Cerebellar nuclear complex (tissue), 1 donor: ENCODE results near the gene KIF1B.

Source experiments
- DNase-seq, 2 experiments: peaks; one replicate each; lab custom pipeline; 2025; lab: John Stamatoyannopoulos, UW

Gene KIF1B

GRCh38 chr1:10338047-10338446, 127.7 kb downstream of the KIF1B start:
- DNase-seq, result no peak

GRCh38 chr1:10338611-10339010, 128.2 kb downstream of the KIF1B start:
- DNase-seq, result no peak

- no peak for DNase-seq
Observed at GRCh38 chr1:10339036-10339567, 128.7 kb downstream of the KIF1B start.

GRCh38 chr1:10339815-10340214, 129.4 kb downstream of the KIF1B start:
- DNase-seq, result peak in 1 of 2 experiments; percentile 13

GRCh38 chr1:10340930-10341590, 130.7 kb downstream of the KIF1B start:
- DNase-seq, result peak in 1 of 2 experiments; percentile 27

- DNase-seq, result no peak
Observed at GRCh38 chr1:10347109-10347508, 136.7 kb downstream of the KIF1B start.

GRCh38 chr1:10353282-10353681, 142.9 kb downstream of the KIF1B start:
- DNase-seq, result no peak

GRCh38 chr1:10353693-10354092, 143.3 kb downstream of the KIF1B start:
- DNase-seq, result no peak

GRCh38 chr1:10360045-10360444, 149.7 kb downstream of the KIF1B start:
- DNase-seq, result no peak

GRCh38 chr1:10361515-10361914, 151.1 kb downstream of the KIF1B start:
- no peak for DNase-seq

GRCh38 chr1:10368194-10368593, 157.8 kb downstream of the KIF1B start:
- no peak for DNase-seq

- DNase-seq, result no peak
Observed at GRCh38 chr1:10374442-10374860, 164.1 kb downstream of the KIF1B start.

GRCh38 chr1:10377365-10378029, 167.1 kb downstream of the KIF1B start:
- peak in 1 of 2 experiments; percentile 6 for DNase-seq

GRCh38 chr1:10378081-10378841, 167.9 kb downstream of the KIF1B start:
- DNase-seq, result no peak

GRCh38 chr1:10379101-10379620, 168.8 kb downstream of the KIF1B start:
- DNase-seq, result no peak

GRCh38 chr1:10379676-10380075, 169.3 kb downstream of the KIF1B start:
- no peak for DNase-seq

- DNase-seq, result no peak
Observed at GRCh38 chr1:10380594-10381275, 170.4 kb downstream of the KIF1B start.

- DNase-seq, result no peak
Observed at GRCh38 chr1:10383630-10384029, 173.3 kb downstream of the KIF1B start.

GRCh38 chr1:10384219-10384618, 173.8 kb downstream of the KIF1B start:
- DNase-seq, result no peak

GRCh38 chr1:10386761-10387676, 176.6 kb downstream of the KIF1B start:
- DNase-seq, result no peak
